Heart right ventricle (tissue), 16 donors: ENCODE measurements around the gene CTAGE1. TPM values are rescaled to one million over a fixed set of nuclear protein-coding genes. Genes with fewer than 3 reads are reported as not detected.
"Not testable (repeated sequence)": the region's sequence is repeated elsewhere in the genome, so short reads cannot be mapped to it uniquely, and the experiment has no call there.

Experiments used
- ATAC-seq, 8 donors: fragments of 200-7000 bp; cut with Tn5 transposase; one replicate each; pipeline ENCODE4 v1.9.1; 2020; ENCODE audit warnings: mild to moderate bottlenecking in 8 of 8, moderate library complexity in 8 of 8, moderate number of reproducible peaks in 1 of 8
- DNase-seq, 2 donors: peaks; one replicate each; pipeline ENCODE4 v3.0.0-alpha.2; 2020
- H3K27ac ChIP-seq, 10 donors: fragments of 200-600 bp; sonication (generic) in 2 of 10; one replicate each; pipeline versions ENCODE4 v1.5.0 to v1.8.0; 2020 to 2022; ENCODE audit warnings: mild to moderate bottlenecking in 3 of 10
- H3K27me3 ChIP-seq, 7 donors: fragments of 200-600 bp; one replicate each; pipeline ENCODE4 v1.8.0; 2021 to 2022; ENCODE audit warnings: mild to moderate bottlenecking in 2 of 7
- H3K36me3 ChIP-seq, 9 donors: fragments of 200-600 bp; sonication (generic) in 1 of 9; one replicate each; pipeline versions ENCODE4 v1.5.0 to v1.8.0; 2020 to 2022; ENCODE audit warnings: mild to moderate bottlenecking in 2 of 9
- H3K4me1 ChIP-seq, 9 donors: fragments of 200-600 bp; sonication (generic) in 1 of 9; one replicate each; pipeline versions ENCODE4 v1.5.0 to v1.8.0; 2020 to 2022; ENCODE audit warnings: mild to moderate bottlenecking in 4 of 9
- H3K4me3 ChIP-seq, 10 donors: fragments of 200-600 bp; sonication (generic) in 2 of 10; one replicate each; pipeline versions ENCODE4 v1.5.0 to v1.8.0; 2020 to 2022; ENCODE audit warnings: mild to moderate bottlenecking in 7 of 10, moderate library complexity in 2 of 10
- H3K9me3 ChIP-seq, 11 donors: fragments of 200-600 bp in 10 of 11; sonication (generic) in 2 of 11; one replicate each; pipeline versions ENCODE4 v1.5.0 to v1.8.0; 2013 to 2022; ENCODE audit warnings: mild to moderate bottlenecking in 2 of 11, control low read depth in 1 of 11, moderate library complexity in 1 of 11
- WGBS, 2 donors: extraction: QIAGEN DNeasy Blood & Tissue Kit; methylation state at CpG; one replicate each; pipeline ENCODE4 v1.1.7; 2013; ENCODE audit warnings: inconsistent platforms in 1 of 2; 5-methylcytosine and 5-hydroxymethylcytosine counted together
- intact Hi-C, 10 donors: fragments of 100-400 bp; cut with DNase I; formaldehyde crosslinking; loops; one replicate each; pipeline versions ENCODE4 v1.11.1 to v1.14.2; 2022
- polyA plus RNA-seq, 2 donors: library from polyadenylated mRNA; stranded (reverse); fragments of 200-250 nt; gene quantifications; one replicate each; pipeline ENCODE4 v1.2.3, GENCODE V29; 2013
- total RNA-seq, 10 donors: library from RNA; stranded (reverse); fragmentation: NEBNext Ultra II Directional in 3 of 10; extraction: Animal tissue kit (Norgen Biotek cat#: 25700) in 3 of 10; gene quantifications; one replicate each; pipeline versions ENCODE4 v1.2.1 to v1.2.4, GENCODE V29; 2021 to 2023
- TF ChIP-seq, protein P1 (sequence below), 9 donors: fragments of 200-600 bp; sonication (generic) in 2 of 9; IDR thresholded peaks; one replicate each; pipeline versions ENCODE4 v1.5.0 to v1.8.0; 2021 to 2022; ENCODE audit warnings: antibody characterized with exemption in 9 of 9, mild to moderate bottlenecking in 5 of 9, moderate library complexity in 1 of 9
- donor health status: Arrhythmogenic right ventricular cardiomyopathy.
- donor health status: ischemic (EF 13 %, LVEDD 7.1; RV severe dilation, severe dysfunction).
- donor health status: healthy with polysubstance abuse.
- donor health status: DM: no; HTN: yes; CAD: no.
- donor health status: DM: no; HTN: no; CAD: no.
- donor health status: ischemic (EF 25% LVEDD 6.9; RV normal size, moderate dysfunction).
- donor health status: ischemic (EF 25% LVEDD 5.7; RV mildly dilated, moderate dysfunction).
- donor health status: healthy.
- donor health status: DM: yes; HTN: yes; CAD: no.
- donor health status: Ischemic cardiomyopathy.
- donor health status: ischemic (EF 35%, LVEDD 5.7; RV mildly dilated, moderate dysfunction).
- donor health status: nonischemic (EF 11% LVEDD 7.7; RV severe dilation, severe dysfunction).
- donor health status: DM: yes; HTN: yes; CAD: no.
- donor health status: PGD.
- donor health status: ischemic (EF 29% LVEDD 5.4; RV normal size, mild dysfunction).
- donor health status: nonischemic (EF 23%, LVEDD 6.1; RV moderate dilation, normal function).

Gene CTAGE1
- total and polyA plus RNA-seq, 12 donors, result 0.07 to 0.10 TPM; not detected in 10

DNA sequence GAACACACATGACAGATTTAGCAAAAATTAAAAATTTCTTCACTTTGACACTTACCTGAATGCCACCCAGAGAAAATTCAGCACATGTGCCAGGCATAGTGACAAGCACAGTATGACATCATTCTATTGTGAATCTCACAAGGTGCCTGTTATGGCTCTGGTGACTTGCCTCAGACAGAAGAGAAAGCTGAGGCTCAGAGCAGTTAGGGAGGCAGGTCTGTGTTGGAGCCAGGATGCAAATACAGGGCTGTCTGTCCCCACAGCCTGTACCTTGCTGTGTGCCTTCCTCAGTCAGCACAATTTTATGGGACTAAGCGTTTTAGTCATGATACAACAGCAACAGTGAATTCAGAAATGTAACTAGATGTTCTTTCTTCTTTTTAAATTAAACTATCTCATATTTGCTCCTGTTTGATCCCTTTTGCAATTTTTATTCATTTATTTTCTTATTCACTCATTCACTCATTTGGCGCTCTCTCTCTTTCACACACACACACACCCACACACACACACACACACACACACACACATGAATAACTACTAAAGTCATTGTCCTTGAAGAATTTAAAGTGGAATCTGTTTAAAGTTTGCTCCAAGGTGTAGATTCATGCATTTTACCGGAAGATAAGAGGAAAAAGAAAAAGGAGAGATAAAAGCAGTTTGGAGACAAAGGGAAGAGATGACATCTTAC, 37.9 kb upstream of the CTAGE1 start:
- WGBS, 2 donors, result 81 to 83% methylated on average over 3 of the region's 3 CpGs
- H3K4me3 ChIP-seq, result no peak overlapping the region
- TF ChIP-seq, protein P1, sequence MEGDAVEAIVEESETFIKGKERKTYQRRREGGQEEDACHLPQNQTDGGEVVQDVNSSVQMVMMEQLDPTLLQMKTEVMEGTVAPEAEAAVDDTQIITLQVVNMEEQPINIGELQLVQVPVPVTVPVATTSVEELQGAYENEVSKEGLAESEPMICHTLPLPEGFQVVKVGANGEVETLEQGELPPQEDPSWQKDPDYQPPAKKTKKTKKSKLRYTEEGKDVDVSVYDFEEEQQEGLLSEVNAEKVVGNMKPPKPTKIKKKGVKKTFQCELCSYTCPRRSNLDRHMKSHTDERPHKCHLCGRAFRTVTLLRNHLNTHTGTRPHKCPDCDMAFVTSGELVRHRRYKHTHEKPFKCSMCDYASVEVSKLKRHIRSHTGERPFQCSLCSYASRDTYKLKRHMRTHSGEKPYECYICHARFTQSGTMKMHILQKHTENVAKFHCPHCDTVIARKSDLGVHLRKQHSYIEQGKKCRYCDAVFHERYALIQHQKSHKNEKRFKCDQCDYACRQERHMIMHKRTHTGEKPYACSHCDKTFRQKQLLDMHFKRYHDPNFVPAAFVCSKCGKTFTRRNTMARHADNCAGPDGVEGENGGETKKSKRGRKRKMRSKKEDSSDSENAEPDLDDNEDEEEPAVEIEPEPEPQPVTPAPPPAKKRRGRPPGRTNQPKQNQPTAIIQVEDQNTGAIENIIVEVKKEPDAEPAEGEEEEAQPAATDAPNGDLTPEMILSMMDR (IDR thresholded peaks at IDR 0.05), result no peak

DNA sequence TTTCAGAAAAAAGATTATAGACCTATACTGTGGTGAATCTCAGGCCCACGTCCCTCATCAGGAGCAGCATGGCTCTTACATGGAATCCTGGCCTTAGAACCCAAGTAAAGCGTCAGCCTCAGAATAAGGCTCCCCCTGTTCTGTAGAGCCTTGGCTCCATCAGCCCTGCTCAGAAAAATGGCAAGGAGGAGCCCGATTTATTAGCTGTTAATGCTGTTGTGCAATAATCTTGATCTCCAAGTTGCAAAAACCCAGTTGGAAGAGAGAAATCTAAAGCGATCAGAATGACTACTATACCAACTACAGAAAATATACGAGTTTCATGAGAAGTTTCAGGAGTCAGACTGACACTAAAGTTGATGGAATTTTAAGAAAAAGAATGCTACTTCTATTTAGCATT, 35.6 kb upstream of the CTAGE1 start:
- H3K4me3 ChIP-seq, result no peak overlapping the region
- H3K27me3 ChIP-seq, result no peaks in the 10 kb centered on the region
- no peaks in the 10 kb centered on the region for H3K36me3 ChIP-seq
- TF ChIP-seq, protein P1 (IDR thresholded peaks at IDR 0.05), result no peak
- peaks cover 0 to 51% (median 12%) of the 10 kb centered on the region in 9 donors for H3K4me1 ChIP-seq
- intact Hi-C loops, result no loop called here
- DNase-seq (no peak), ATAC-seq (no peak)
- peaks cover 0 to 29% (median 16%) of the 10 kb centered on the region in 11 donors for H3K9me3 ChIP-seq
- 90 to 92% methylated on average over 5 of the region's 5 CpGs for WGBS, 2 donors
- H3K27ac ChIP-seq, result no peak overlapping the region

More for the DNA sequence above, 37.9 kb upstream of the CTAGE1 start:
- Histone ChIP-seq H3K27ac (peak overlapping the region in 5 of 10 donors; percentile 39 to 61 (median 44)), H3K4me1 (peaks cover 0 to 51% (median 12%) of the 10 kb centered on the region in 9 donors), H3K27me3 (no peaks in the 10 kb centered on the region), H3K36me3 (no peaks in the 10 kb centered on the region), H3K9me3 (peaks cover 0 to 11% (median 0%) of the 10 kb centered on the region in 11 donors)
- DNase-seq, result no peak
- intact Hi-C loops, result loop anchor here in 1 of 10 donors (5.0 kb wide), 1 partner anchor 283 kb away; no protein-coding TSS in a partner anchor
- peak in 5 of 8 donors; percentile 43 to 78 (median 65) for ATAC-seq

DNA sequence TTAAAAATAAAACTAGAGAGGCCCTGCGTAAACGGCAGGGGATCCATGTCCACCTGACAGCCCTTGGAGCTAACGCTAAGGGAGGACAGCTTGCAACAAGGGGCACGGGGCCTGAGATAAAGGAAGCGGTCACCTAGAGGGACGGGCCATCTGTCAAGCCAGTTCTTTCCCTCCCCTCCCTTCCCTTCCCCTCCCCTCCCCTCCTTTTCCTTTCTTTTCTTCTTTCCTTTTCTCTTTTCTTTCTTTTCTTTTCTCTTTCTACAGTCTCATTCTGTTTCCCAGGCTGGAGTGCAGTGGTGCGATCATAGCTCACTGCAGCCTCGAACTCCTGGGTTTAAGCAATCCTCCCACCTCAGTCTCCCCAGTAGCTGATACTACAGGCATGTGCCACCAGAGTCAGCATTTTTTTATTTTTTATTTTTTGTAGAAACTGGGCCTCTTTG, 34.5 kb upstream of the CTAGE1 start:
- Histone ChIP-seq H3K4me1 (peaks cover 0 to 44% (median 12%) of the 10 kb centered on the region in 9 donors), H3K36me3 (no peaks in the 10 kb centered on the region), H3K4me3 (no peak overlapping the region), H3K9me3 (peaks cover 0 to 32% (median 16%) of the 10 kb centered on the region in 11 donors), H3K27me3 (no peaks in the 10 kb centered on the region), H3K27ac (peak overlapping the region in 7 of 10 donors; percentile 14 to 63 (median 59))
- TF ChIP-seq, protein P1 (IDR thresholded peaks at IDR 0.05), result no peak
- DNase-seq, result no peak
- intact Hi-C loops, result no loop called here
- 45 to 55% methylated on average over 8 of the region's 8 CpGs for WGBS, 2 donors
- ATAC-seq, result peak in 1 of 8 donors; percentile 4

DNA sequence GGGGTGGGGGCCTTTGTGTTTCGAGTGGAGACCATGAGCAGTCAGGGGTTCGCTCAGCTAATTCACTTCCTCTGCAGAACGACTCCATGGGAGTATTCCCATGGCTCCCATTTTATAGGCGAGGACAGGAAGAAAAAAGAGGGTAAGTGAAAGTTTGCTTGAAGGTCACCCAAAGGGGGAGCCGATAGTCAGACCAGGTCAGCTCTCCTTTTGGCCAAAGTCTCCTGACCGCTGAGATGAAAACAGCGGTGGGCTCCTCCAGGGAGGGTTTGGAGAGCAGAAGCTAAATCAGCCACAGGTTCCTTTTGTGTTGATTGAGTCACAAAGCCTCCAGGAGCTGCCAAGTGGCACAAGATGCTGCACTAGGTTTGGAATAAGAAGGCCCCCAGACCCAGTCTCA, 34.1 kb upstream of the CTAGE1 start:
- H3K4me3 ChIP-seq, result no peak overlapping the region
- peaks cover 0 to 32% (median 16%) of the 10 kb centered on the region in 11 donors for H3K9me3 ChIP-seq
- H3K4me1 ChIP-seq, result peaks cover 0 to 39% (median 12%) of the 10 kb centered on the region in 9 donors
- H3K36me3 ChIP-seq, result no peaks in the 10 kb centered on the region
- intact Hi-C loops, result no loop called here
- no peaks in the 10 kb centered on the region for H3K27me3 ChIP-seq
- WGBS, 2 donors, result 21 to 29% methylated on average over 7 of the region's 7 CpGs
- TF ChIP-seq, protein P1 (IDR thresholded peaks at IDR 0.05), result no peak
- no peak for DNase-seq
- peak overlapping the region in 9 of 10 donors; percentile 14 to 63 (median 55) for H3K27ac ChIP-seq
- peak in 5 of 8 donors; percentile 13 to 40 (median 32) for ATAC-seq

DNA sequence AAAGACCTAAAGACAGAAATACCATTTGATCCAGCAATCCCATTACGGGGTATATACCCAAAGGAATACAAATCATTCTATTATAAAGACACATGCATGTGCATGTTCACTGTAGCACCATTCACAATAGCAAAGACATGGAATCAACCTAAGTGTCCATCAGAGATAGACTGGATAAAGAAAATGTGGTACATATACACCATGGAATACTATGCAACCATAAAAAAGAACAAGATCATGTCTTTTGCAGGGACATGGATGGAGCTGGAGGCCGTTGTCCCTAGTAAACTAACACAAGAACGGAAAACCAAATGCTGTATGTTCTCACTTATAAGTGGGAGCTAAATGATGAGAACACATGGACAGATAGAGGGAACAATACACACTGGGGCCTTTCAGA, 33.1 kb upstream of the CTAGE1 start:
- H3K36me3 ChIP-seq, DNase-seq, H3K27ac ChIP-seq, ATAC-seq, H3K27me3 ChIP-seq, H3K4me3 ChIP-seq, intact Hi-C loops: not testable (repeated sequence)
- peaks cover 0 to 30% (median 11%) of the 10 kb centered on the region in 9 donors for H3K4me1 ChIP-seq
- peaks cover 0 to 32% (median 16%) of the 10 kb centered on the region in 11 donors for H3K9me3 ChIP-seq
- WGBS, 2 donors, result 85 to 88% methylated on average over 3 of the region's 3 CpGs

DNA sequence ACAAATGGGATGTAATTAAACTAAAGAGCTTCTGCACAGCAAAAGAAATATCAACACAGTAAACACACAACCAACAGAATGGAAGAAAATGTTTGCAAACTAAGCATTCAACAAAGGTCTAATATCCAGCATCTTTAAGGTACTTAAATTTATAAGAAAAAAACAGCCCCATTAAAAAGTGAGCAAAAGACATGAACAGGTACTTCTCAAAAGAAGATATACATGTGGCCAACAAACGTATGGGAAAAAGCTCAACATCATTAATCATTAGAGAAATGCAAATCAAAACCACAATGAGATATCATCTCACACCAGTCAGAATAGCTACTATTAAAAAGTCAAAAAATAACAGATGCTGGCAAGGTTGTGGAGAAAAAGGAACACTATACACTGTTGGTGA, 32.6 kb upstream of the CTAGE1 start:
- intact Hi-C loops, DNase-seq, H3K27ac ChIP-seq, H3K4me3 ChIP-seq, H3K36me3 ChIP-seq, H3K27me3 ChIP-seq, ATAC-seq: not testable (repeated sequence)
- Histone ChIP-seq H3K9me3 (peaks cover 0 to 32% (median 16%) of the 10 kb centered on the region in 11 donors), H3K4me1 (peaks cover 0 to 26% (median 9%) of the 10 kb centered on the region in 9 donors)
- 76 to 77% methylated on average over 1 of the region's 1 CpG for WGBS, 2 donors

DNA sequence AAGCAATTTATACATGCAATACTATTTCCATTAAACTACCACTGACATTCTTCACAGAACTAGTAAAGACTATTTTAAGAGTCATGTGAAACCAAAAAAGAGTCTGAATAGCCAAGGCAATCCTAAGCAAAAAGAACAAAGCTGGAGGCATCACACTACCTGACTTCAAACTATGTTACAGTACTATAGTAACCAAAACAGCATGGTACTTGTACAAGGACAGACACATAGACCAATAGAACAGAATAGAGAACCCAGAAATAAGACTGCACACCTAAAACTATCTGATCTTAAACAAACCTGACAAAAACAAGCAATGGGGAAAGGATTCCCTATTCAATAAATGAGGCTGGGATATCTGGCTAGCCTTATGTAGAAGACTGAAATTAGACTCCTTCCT, 32.0 kb upstream of the CTAGE1 start:
- intact Hi-C loops, ATAC-seq, H3K27me3 ChIP-seq, H3K4me3 ChIP-seq, H3K27ac ChIP-seq, H3K36me3 ChIP-seq, DNase-seq: not testable (repeated sequence)
- Histone ChIP-seq H3K9me3 (peaks cover 0 to 32% (median 16%) of the 10 kb centered on the region in 11 donors), H3K4me1 (peaks cover 0 to 21% (median 8%) of the 10 kb centered on the region in 9 donors)
